CD8-positive, alpha-beta memory T cell (primary cell): Measurements from ENCODE around the gene ECI2. TPM values are rescaled to one million over a fixed set of nuclear protein-coding genes. Genes with fewer than 3 reads are reported as not detected.
"Not testable (repeated sequence)": the region's sequence is repeated elsewhere in the genome, so short reads cannot be mapped to it uniquely, and the experiment has no call there.

ENCODE experiments used
- CTCF ChIA-PET: fragments of 350-600 bp; sonication (Branson Sonifier 250); formaldehyde crosslinking; loops from one replicate; lab custom pipeline; 2021; ENCODE audit warnings: antibody characterized with exemption; lab: Charles Lee
- POLR2A ChIA-PET: fragments of 350-600 bp; sonication (Branson Sonifier 250); formaldehyde crosslinking; loops from one replicate; lab custom pipeline; 2021; ENCODE audit warnings: antibody characterized with exemption; lab: Charles Lee
- DNase-seq, 5 donors: peaks; one replicate each; pipeline versions ENCODE4 v3.0.0 to v3.0.0-alpha.2; 2020 to 2022; ENCODE audit warnings: mixed read lengths in 1 of 5
- H3K27ac ChIP-seq: one replicate; pipeline ENCODE4 v1.7.0; 2013; ENCODE audit warnings: low read depth, mild to moderate bottlenecking, low read length, moderate library complexity
- H3K27me3 ChIP-seq: 2 replicates; pipeline ENCODE4 v1.7.0; 2013; ENCODE audit warnings: low read length, mild to moderate bottlenecking; ENCODE audit not compliant: insufficient read depth, poor library complexity, severe bottlenecking
- H3K36me3 ChIP-seq: 2 replicates; pipeline ENCODE4 v1.7.0; 2013; ENCODE audit warnings: mild to moderate bottlenecking, low read length, moderate library complexity; ENCODE audit not compliant: insufficient read depth
- H3K4me1 ChIP-seq: 2 replicates; pipeline ENCODE4 v1.7.0; 2013; ENCODE audit warnings: mild to moderate bottlenecking, low read length, moderate library complexity; ENCODE audit not compliant: insufficient read depth
- H3K4me3 ChIP-seq: 2 replicates; pipeline ENCODE4 v1.7.0; 2013; ENCODE audit warnings: mild to moderate bottlenecking, low read length
- H3K9me3 ChIP-seq: 2 replicates; pipeline ENCODE4 v1.7.0; 2013; ENCODE audit warnings: mild to moderate bottlenecking, low read length
- H3K27ac Mint-ChIP-seq, 8 donors: one replicate each; pipeline ENCODE4 v1.8.0; 2020 to 2021; ENCODE audit warnings: mixed read lengths in 8 of 8, mild to moderate bottlenecking in 6 of 8, inconsistent platforms in 3 of 8, moderate library complexity in 3 of 8
- H3K27me3 Mint-ChIP-seq, 2 donors: one replicate each; pipeline ENCODE4 v1.8.0; 2020 to 2021; ENCODE audit warnings: mixed read lengths in 2 of 2, mild to moderate bottlenecking in 1 of 2, moderate library complexity in 1 of 2
- H3K36me3 Mint-ChIP-seq, 3 donors: one replicate each; pipeline ENCODE4 v1.8.0; 2020 to 2021; ENCODE audit warnings: mixed read lengths in 3 of 3, inconsistent platforms in 1 of 3, mild to moderate bottlenecking in 1 of 3
- H3K4me1 Mint-ChIP-seq, 3 donors: one replicate each; pipeline ENCODE4 v1.8.0; 2020 to 2021; ENCODE audit warnings: mixed read lengths in 3 of 3, inconsistent platforms in 1 of 3, mild to moderate bottlenecking in 1 of 3
- H3K4me3 Mint-ChIP-seq, 7 donors: one replicate each; pipeline ENCODE4 v1.8.0; 2020 to 2021; ENCODE audit warnings: mixed read lengths in 7 of 7, mild to moderate bottlenecking in 6 of 7, moderate library complexity in 4 of 7, inconsistent platforms in 2 of 7
- H3K9me3 Mint-ChIP-seq, 5 donors: one replicate each; pipeline ENCODE4 v1.8.0; 2020 to 2022; ENCODE audit warnings: mixed read lengths in 5 of 5, mild to moderate bottlenecking in 3 of 5, moderate library complexity in 2 of 5, inconsistent platforms in 1 of 5
- polyA plus RNA-seq: library from polyadenylated mRNA; unstranded; fragments of 300-500 nt; fragmentation: Illumina TruSeq; gene quantifications from one replicate; pipeline ENCODE4 v1.2.3, GENCODE V29; 2021
- total RNA-seq, 2 experiments: library from RNA; stranded (reverse); gene quantifications; one replicate each; pipeline ENCODE4 v1.2.3, GENCODE V29; 2021

ECI2 gene
- total and polyA plus RNA-seq, 3 experiments from 2014 or later = 28.7 to 84.3 (median 29.5) TPM

DNA sequence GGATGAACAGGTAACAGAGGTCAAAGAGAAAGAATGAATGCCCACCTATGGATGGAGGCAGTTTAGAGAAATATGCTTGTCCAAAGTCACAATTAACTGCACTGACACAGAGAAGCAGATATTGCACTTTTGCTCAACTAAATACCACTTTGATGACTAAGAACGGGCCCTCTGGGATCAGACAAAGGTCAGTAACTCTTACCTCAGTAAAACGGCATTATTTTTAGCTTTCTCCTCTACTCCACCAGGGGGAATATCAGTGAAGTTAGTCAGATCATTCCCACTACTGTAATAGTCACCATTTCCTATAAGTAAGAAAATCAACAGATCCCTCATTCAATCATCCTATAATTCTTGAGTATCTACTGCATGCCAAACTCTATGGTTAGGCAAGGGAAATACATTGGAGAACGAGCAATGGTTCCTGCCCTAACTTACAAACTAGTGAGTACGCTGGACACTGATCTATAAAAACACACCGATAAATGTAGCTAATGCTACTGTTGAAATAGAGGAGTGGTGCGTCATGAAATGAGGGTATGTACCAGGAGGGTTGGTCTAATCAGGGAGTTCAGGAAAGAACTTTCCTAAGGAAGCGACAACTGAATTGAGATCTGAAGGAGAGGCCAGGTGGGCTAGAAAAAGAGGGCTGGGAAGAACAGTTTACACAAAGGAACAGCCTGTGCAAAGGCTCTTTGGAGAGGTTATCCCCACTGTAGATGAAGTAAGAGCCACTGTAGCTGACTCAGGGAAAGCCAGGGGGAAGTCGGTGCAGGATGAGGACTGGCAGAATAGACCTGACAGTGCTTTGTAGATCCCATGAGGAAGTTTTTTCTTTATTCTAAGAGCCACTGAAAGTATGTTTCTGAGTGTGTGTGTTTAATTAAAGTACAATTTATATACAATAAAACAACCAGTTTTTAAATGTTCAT lies 9.2 kb downstream of the ECI2 start:
- DNase-seq = no peak
- Mint-ChIP-seq H3K4me3 (no peak overlapping the region), H3K27me3 (peaks cover 0 to 1% of the 10 kb centered on the region in 2 donors), H3K27ac (peak overlapping the region in 2 of 8 donors; percentile 24 to 35), H3K9me3 (peaks cover 0 to 3% (median 0%) of the 10 kb centered on the region in 5 donors), H3K4me1 (peaks cover 0 to 5% (median 0%) of the 10 kb centered on the region in 3 donors), H3K36me3 (peaks cover 19 to 87% (median 28%) of the 10 kb centered on the region in 3 donors)
- Histone ChIP-seq H3K27ac (no peak overlapping the region), H3K4me3 (no peak overlapping the region), H3K9me3 (no peaks in the 10 kb centered on the region), H3K4me1 (no peaks in the 10 kb centered on the region), H3K27me3 (no peaks in the 10 kb centered on the region), H3K36me3 (peaks cover 45% of the 10 kb centered on the region)
- POLR2A ChIA-PET = no interaction called here
- CTCF ChIA-PET = interaction anchor here (3.2 kb wide), 1 partner anchor 29 kb away, joined by 11 read pairs; no protein-coding TSS in a partner anchor

DNA sequence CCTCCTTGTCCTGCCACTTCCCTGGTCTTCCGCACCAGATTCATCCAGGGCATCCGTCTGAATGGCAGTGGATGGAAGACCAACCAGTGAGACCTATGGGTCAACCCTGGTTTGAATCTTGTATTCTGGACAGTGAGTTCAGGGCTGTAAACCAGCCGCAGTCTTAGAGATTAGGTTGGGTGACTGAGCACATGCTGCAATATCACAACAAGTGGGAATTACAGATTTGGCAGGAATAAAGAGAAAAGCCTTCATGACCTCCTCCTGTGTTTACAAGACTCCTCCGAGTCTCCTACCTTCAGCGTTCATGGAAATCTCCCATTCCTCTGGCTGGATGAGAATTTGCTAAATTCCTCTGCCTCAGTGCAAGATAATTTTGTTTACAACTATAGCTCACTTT lies 9.9 kb downstream of the ECI2 start:
- no peaks in the 10 kb centered on the region for H3K4me1 ChIP-seq
- H3K9me3 Mint-ChIP-seq = peaks cover 0 to 5% (median 0%) of the 10 kb centered on the region in 5 donors
- H3K9me3 ChIP-seq = no peaks in the 10 kb centered on the region
- DNase-seq = no peak
- peaks cover 0 to 1% of the 10 kb centered on the region in 2 donors for H3K27me3 Mint-ChIP-seq
- H3K36me3 ChIP-seq = peaks cover 38% of the 10 kb centered on the region
- H3K4me3 Mint-ChIP-seq = no peak overlapping the region
- H3K27ac Mint-ChIP-seq = no peak overlapping the region
- POLR2A ChIA-PET = no interaction called here
- no peak overlapping the region for H3K27ac ChIP-seq
- CTCF ChIA-PET = interaction anchor here (3.2 kb wide), 1 partner anchor 29 kb away, joined by 11 read pairs; no protein-coding TSS in a partner anchor
- no peak overlapping the region for H3K4me3 ChIP-seq
- peaks cover 22 to 86% (median 30%) of the 10 kb centered on the region in 3 donors for H3K36me3 Mint-ChIP-seq
- peaks cover 0 to 5% (median 0%) of the 10 kb centered on the region in 3 donors for H3K4me1 Mint-ChIP-seq
- no peaks in the 10 kb centered on the region for H3K27me3 ChIP-seq

DNA sequence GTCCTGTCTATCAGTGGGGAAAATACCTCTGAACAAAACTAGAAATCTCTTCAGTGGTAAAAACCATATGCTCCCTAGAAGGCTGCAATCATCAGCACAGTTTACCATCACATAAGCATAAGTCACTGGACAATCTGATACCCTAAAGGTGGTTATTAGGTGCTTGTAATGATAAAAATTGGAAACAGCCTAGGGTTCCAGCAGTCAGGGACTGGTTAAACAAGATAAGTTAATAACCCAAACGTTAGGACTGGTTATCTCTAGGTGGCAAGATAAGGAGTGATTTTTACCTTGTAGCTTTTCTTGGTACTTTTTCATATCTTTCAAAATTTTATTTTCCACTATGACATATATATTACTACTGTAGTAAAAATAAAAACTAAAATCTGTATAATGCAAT lies 11.0 kb downstream of the ECI2 start:
- H3K36me3 ChIP-seq = peaks cover 31% of the 10 kb centered on the region
- no peak overlapping the region for H3K27ac ChIP-seq
- H3K4me1 Mint-ChIP-seq = no peaks in the 10 kb centered on the region
- peaks cover 0 to 1% of the 10 kb centered on the region in 2 donors for H3K27me3 Mint-ChIP-seq
- peaks cover 0 to 5% (median 0%) of the 10 kb centered on the region in 5 donors for H3K9me3 Mint-ChIP-seq
- POLR2A ChIA-PET = no interaction called here
- no peaks in the 10 kb centered on the region for H3K9me3 ChIP-seq
- no peaks in the 10 kb centered on the region for H3K27me3 ChIP-seq
- no peaks in the 10 kb centered on the region for H3K4me1 ChIP-seq
- peaks cover 22 to 83% (median 27%) of the 10 kb centered on the region in 3 donors for H3K36me3 Mint-ChIP-seq
- CTCF ChIA-PET = interaction anchor here (1.1 kb wide), 1 partner anchor 11 kb away, joined by 3 read pairs; the partner anchor contains the start of gene ECI2
- H3K4me3 Mint-ChIP-seq = no peak overlapping the region
- H3K27ac Mint-ChIP-seq = no peak overlapping the region
- DNase-seq = no peak
- H3K4me3 ChIP-seq = no peak overlapping the region

DNA sequence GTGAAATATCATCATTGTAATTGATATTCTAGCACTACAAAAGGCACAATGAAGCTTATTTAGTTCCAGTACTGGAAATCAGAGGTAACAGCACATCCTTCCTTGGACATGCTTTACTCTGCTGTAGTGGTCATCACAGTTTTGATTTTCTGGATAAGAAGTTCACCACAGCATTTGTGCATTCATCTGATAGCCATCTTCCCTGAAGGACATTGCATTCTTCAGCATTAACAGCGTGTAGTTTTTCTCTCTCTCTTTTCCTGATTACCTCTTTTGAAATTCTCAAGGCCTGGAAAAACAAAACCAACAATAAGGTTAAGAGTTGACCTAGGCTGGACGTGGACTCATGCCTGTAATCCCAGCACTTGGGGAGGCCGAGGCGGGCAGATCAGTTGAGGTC lies 19.6 kb downstream of the ECI2 start:
- H3K9me3 ChIP-seq = no peaks in the 10 kb centered on the region
- H3K4me3 Mint-ChIP-seq = no peak overlapping the region
- H3K36me3 Mint-ChIP-seq = peaks cover 34 to 62% (median 51%) of the 10 kb centered on the region in 3 donors
- H3K4me3 ChIP-seq = no peak overlapping the region
- H3K27me3 ChIP-seq = no peaks in the 10 kb centered on the region
- peak overlapping the region in 1 of 8 donors; percentile 56 for H3K27ac Mint-ChIP-seq
- peaks cover 27% of the 10 kb centered on the region for H3K36me3 ChIP-seq
- no peaks in the 10 kb centered on the region for H3K4me1 ChIP-seq
- peaks cover 15 to 25% (median 20%) of the 10 kb centered on the region in 5 donors for H3K9me3 Mint-ChIP-seq
- no peaks in the 10 kb centered on the region for H3K4me1 Mint-ChIP-seq
- H3K27me3 Mint-ChIP-seq = peaks cover 0 to 5% of the 10 kb centered on the region in 2 donors
- DNase-seq = no peak
- CTCF ChIA-PET = no interaction called here
- no peak overlapping the region for H3K27ac ChIP-seq
- POLR2A ChIA-PET = no interaction called here

DNA sequence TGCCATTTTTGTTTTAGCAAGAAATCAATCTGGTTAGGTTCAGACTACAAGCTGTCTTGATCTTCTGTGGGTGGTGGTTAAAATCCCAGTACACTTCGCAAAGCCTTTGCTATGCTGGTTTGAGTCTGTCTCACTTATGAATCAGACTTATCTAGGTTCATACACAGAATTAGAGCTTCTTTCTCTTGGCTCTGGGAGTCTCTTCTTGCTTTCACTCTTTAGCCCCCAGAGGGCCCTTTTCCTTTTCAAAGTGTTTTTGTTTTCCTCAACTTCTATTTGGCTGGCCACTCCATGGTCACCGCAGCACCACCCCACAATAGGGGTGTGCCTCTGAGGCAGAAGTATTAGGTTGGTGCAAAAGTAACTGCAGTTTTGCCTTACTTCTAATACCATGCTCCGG lies 21.3 kb downstream of the ECI2 start:
- Histone ChIP-seq H3K27me3 (no peaks in the 10 kb centered on the region), H3K4me1 (no peaks in the 10 kb centered on the region), H3K4me3 (no peak overlapping the region), H3K9me3 (no peaks in the 10 kb centered on the region), H3K36me3 (peaks cover 22% of the 10 kb centered on the region), H3K27ac (no peak overlapping the region)
- peaks cover 15 to 25% (median 20%) of the 10 kb centered on the region in 5 donors for H3K9me3 Mint-ChIP-seq
- no peak for DNase-seq
- ChIA-PET POLR2A (no interaction called here), CTCF (no interaction called here)
- no peaks in the 10 kb centered on the region for H3K4me1 Mint-ChIP-seq
- H3K4me3 Mint-ChIP-seq = no peak overlapping the region
- H3K27me3 Mint-ChIP-seq = peaks cover 0 to 5% of the 10 kb centered on the region in 2 donors
- H3K27ac Mint-ChIP-seq = no peak overlapping the region
- peaks cover 29 to 49% (median 46%) of the 10 kb centered on the region in 3 donors for H3K36me3 Mint-ChIP-seq

DNA sequence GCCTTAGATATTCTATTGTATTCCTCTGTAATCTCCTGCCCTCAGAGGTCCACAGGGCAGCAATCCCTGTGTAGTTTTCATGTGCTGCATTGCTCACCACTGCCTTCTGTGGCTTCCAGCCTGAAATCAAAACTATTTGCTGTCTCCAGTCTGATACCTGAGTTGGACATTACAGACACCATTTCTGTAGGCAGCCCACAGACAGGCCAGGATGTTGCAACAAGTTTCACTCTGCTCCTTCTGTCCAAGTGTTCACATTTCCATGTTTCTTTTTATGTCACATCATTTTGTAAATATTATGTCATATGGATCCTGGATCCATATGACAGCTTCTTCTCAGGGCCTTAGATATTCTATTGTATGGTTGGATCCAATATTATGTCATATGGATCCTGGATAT lies 21.7 kb downstream of the ECI2 start:
- CTCF ChIA-PET = no interaction called here

DNA sequence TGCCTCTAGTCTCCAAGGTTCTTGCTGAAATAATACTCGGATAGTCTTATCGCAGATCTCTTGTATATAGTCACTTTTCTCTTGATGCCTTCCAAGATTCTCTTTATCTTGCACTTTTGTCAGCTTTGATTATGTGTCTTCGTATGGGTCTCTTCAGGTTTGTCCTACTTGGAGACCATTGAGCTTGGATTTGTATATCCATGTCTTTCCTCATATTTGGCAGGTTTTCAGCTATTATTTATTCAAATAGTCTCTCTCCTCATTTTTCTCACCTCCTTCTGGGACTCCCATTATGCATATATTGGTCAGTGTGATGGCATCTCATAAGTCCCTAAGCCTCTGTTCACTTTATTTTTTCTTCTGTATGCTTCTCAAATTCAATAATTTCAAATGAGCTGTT lies 23.0 kb downstream of the ECI2 start:
- POLR2A ChIA-PET = no interaction called here
- Mint-ChIP-seq H3K27ac (no peak overlapping the region), H3K36me3 (peaks cover 20 to 43% (median 32%) of the 10 kb centered on the region in 3 donors), H3K4me3 (no peak overlapping the region), H3K9me3 (peaks cover 15 to 25% (median 20%) of the 10 kb centered on the region in 5 donors), H3K4me1 (no peaks in the 10 kb centered on the region), H3K27me3 (peaks cover 0 to 5% of the 10 kb centered on the region in 2 donors)
- DNase-seq = no peak
- Histone ChIP-seq H3K27me3 (no peaks in the 10 kb centered on the region), H3K9me3 (no peaks in the 10 kb centered on the region), H3K4me3 (no peak overlapping the region), H3K4me1 (no peaks in the 10 kb centered on the region), H3K27ac (no peak overlapping the region), H3K36me3 (peaks cover 14% of the 10 kb centered on the region)
- CTCF ChIA-PET = no interaction called here

More for the DNA sequence above, 21.7 kb downstream of the ECI2 start:
- H3K4me1 ChIP-seq = no peaks in the 10 kb centered on the region
- H3K27me3 ChIP-seq = no peaks in the 10 kb centered on the region
- Mint-ChIP-seq H3K36me3 (peaks cover 28 to 46% (median 45%) of the 10 kb centered on the region in 3 donors), H3K27ac (no peak overlapping the region), H3K27me3 (peaks cover 0 to 5% of the 10 kb centered on the region in 2 donors), H3K4me1 (no peaks in the 10 kb centered on the region), H3K4me3 (no peak overlapping the region), H3K9me3 (peaks cover 15 to 25% (median 20%) of the 10 kb centered on the region in 5 donors)
- H3K36me3 ChIP-seq = peaks cover 22% of the 10 kb centered on the region
- DNase-seq = no peak
- POLR2A ChIA-PET = no interaction called here
- H3K4me3 ChIP-seq = no peak overlapping the region
- H3K27ac ChIP-seq = no peak overlapping the region
- H3K9me3 ChIP-seq = no peaks in the 10 kb centered on the region

DNA sequence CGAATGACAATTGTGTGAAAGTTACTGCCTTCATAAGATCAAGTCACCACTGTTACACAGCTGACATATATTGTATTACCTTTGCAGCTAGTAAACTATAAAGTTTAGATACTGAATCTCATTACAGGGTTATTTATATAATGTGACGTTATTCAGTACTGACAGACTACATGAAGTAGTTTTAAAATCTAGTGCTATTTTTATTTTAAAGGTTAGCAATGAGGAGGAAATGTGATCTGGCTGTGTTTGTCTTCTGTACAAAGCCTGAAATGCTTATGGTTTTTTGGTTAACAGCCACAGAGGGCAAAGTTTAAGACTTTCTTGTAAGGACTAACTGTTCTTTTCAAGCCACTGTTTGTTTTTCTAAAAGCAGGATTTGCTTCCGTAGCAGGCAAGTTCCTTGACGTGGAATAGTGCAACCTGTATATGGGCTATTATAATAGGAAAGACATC lies 26.0 kb downstream of the ECI2 start:
- H3K36me3 Mint-ChIP-seq = peaks cover 2 to 21% (median 4%) of the 10 kb centered on the region in 3 donors
- POLR2A ChIA-PET, DNase-seq, H3K27ac ChIP-seq, H3K27me3 Mint-ChIP-seq, CTCF ChIA-PET, H3K36me3 ChIP-seq, H3K4me3 Mint-ChIP-seq, H3K9me3 ChIP-seq, H3K4me1 Mint-ChIP-seq, H3K27ac Mint-ChIP-seq, H3K4me1 ChIP-seq, H3K4me3 ChIP-seq, H3K27me3 ChIP-seq: not testable (repeated sequence)
- peaks cover 15 to 22% (median 18%) of the 10 kb centered on the region in 5 donors for H3K9me3 Mint-ChIP-seq
